ENCODE data around the gene CASP1. TPM values are rescaled to one million over a fixed set of nuclear protein-coding genes. Genes with fewer than 3 reads are reported as not detected.
A peak's percentile ranks its signal among the peaks of the same experiment; 100 is the strongest.
"Not testable (repeated sequence)": the region's sequence is repeated elsewhere in the genome, so short reads cannot be mapped to it uniquely, and the experiment has no call there.

The CASP1 gene
- polyA plus RNA-seq, 3 donors = 210 to 460 (median 433) TPM

- no peak overlapping the region for H2AFZ ChIP-seq (ENCODE audit: insufficient read depth, low read depth, low read length, poor library complexity, severe bottlenecking)
- H3K27ac Mint-ChIP-seq = peak overlapping the region in 1 of 7 donors; percentile 37
- H3K27ac ChIP-seq (ENCODE audit: low read depth in 1 of 2, low read length in 2 of 2) = no peak overlapping the region
- no peak overlapping the region for H3K4me3 Mint-ChIP-seq
- H3K79me2 ChIP-seq (ENCODE audit: insufficient read depth, low read length) = no peaks in the 10 kb centered on the region
- H3K36me3 Mint-ChIP-seq = no peaks in the 10 kb centered on the region
- no peak overlapping the region for H3K4me2 ChIP-seq (replicated peaks; ENCODE audit: extremely low read depth, low read length, poor library complexity, severe bottlenecking)
- H3K4me1 Mint-ChIP-seq = peaks cover 40% of the 10 kb centered on the region
- no peaks in the 10 kb centered on the region for H3K9me3 Mint-ChIP-seq
- no peaks in the 10 kb centered on the region for H3K27me3 ChIP-seq (ENCODE audit: control insufficient read depth in 2 of 2, insufficient read depth in 2 of 2, low read length in 2 of 2)
- peaks cover 26 to 28% of the 10 kb centered on the region in 2 donors for H3K4me1 ChIP-seq (ENCODE audit: control insufficient read depth in 1 of 2, insufficient read depth in 2 of 2, low read length in 2 of 2)
- H3K27me3 Mint-ChIP-seq (ENCODE audit: low read depth in 3 of 3) = no peaks in the 10 kb centered on the region
- no peak overlapping the region for H3K9ac ChIP-seq (ENCODE audit: insufficient read depth, low read length, poor library complexity, severe bottlenecking)
- no peak for DNase-seq
- H4K20me1 ChIP-seq (ENCODE audit: insufficient read depth, low read length) = no peaks in the 10 kb centered on the region
- no peak overlapping the region for H3K4me3 ChIP-seq (replicated peaks in 1 of 3; ENCODE audit: low read depth in 2 of 3, low read length in 3 of 3)
- intact Hi-C loops (cut with micrococcal nuclease) = no loop called here
- no peaks in the 10 kb centered on the region for H3K36me3 ChIP-seq (replicated peaks in 1 of 2; ENCODE audit: control insufficient read depth in 1 of 2, insufficient read depth in 2 of 2, low read length in 2 of 2)
- TF ChIP-seq CTCF (IDR thresholded peaks at IDR 0.05) = no peak
- 100% methylated on average over 1 of the region's 2 CpGs for WGBS (ENCODE audit: insufficient coverage)
- H3K9me3 ChIP-seq (replicated peaks in 1 of 2; ENCODE audit: control insufficient read depth in 1 of 2, insufficient read depth in 1 of 2, low read length in 2 of 2) = no peaks in the 10 kb centered on the region
Measured at GRCh38 chr11:105074166-105074530, 39.2 kb upstream of the CASP1 start.

GRCh38 chr11:105073456-105074165, 38.7 kb upstream of the CASP1 start:
- Histone ChIP-seq H3K4me1 (ENCODE audit: control insufficient read depth in 1 of 2, insufficient read depth in 2 of 2, low read length in 2 of 2) (peaks cover 26 to 28% of the 10 kb centered on the region in 2 donors), H2AFZ (ENCODE audit: insufficient read depth, low read depth, low read length, poor library complexity, severe bottlenecking) (no peak overlapping the region), H4K20me1 (ENCODE audit: insufficient read depth, low read length) (no peaks in the 10 kb centered on the region), H3K9ac (ENCODE audit: insufficient read depth, low read length, poor library complexity, severe bottlenecking) (no peak overlapping the region), H3K9me3 (replicated peaks in 1 of 2; ENCODE audit: control insufficient read depth in 1 of 2, insufficient read depth in 1 of 2, low read length in 2 of 2) (no peaks in the 10 kb centered on the region), H3K4me2 (replicated peaks; ENCODE audit: extremely low read depth, low read length, poor library complexity, severe bottlenecking) (no peak overlapping the region), H3K79me2 (ENCODE audit: insufficient read depth, low read length) (no peaks in the 10 kb centered on the region), H3K27me3 (ENCODE audit: control insufficient read depth in 2 of 2, insufficient read depth in 2 of 2, low read length in 2 of 2) (no peaks in the 10 kb centered on the region), H3K4me3 (replicated peaks in 1 of 3; ENCODE audit: low read depth in 2 of 3, low read length in 3 of 3) (no peak overlapping the region), H3K36me3 (replicated peaks in 1 of 2; ENCODE audit: control insufficient read depth in 1 of 2, insufficient read depth in 2 of 2, low read length in 2 of 2) (no peaks in the 10 kb centered on the region), H3K27ac (ENCODE audit: low read depth in 1 of 2, low read length in 2 of 2) (no peak overlapping the region)
- no peaks in the 10 kb centered on the region for H3K27me3 Mint-ChIP-seq (ENCODE audit: low read depth in 3 of 3)
- H3K4me1 Mint-ChIP-seq = peaks cover 37% of the 10 kb centered on the region
- H3K4me3 Mint-ChIP-seq = no peak overlapping the region
- H3K36me3 Mint-ChIP-seq = no peaks in the 10 kb centered on the region
- no peak for DNase-seq
- peak overlapping the region in 1 of 7 donors; percentile 40 for H3K27ac Mint-ChIP-seq
- WGBS (ENCODE audit: insufficient coverage) = no CpG with 5 or more reads among the region's 1 CpG
- no peak for TF ChIP-seq CTCF (IDR thresholded peaks at IDR 0.05)
- no peaks in the 10 kb centered on the region for H3K9me3 Mint-ChIP-seq
- intact Hi-C loops (cut with micrococcal nuclease) = no loop called here

- H3K27me3 ChIP-seq (ENCODE audit: control insufficient read depth in 2 of 2, insufficient read depth in 2 of 2, low read length in 2 of 2); H2AFZ ChIP-seq (ENCODE audit: insufficient read depth, low read depth, low read length, poor library complexity, severe bottlenecking); H3K9me3 ChIP-seq (replicated peaks in 1 of 2; ENCODE audit: control insufficient read depth in 1 of 2, insufficient read depth in 1 of 2, low read length in 2 of 2); H3K4me3 ChIP-seq (replicated peaks in 1 of 3; ENCODE audit: low read depth in 2 of 3, low read length in 3 of 3); H3K4me3 Mint-ChIP-seq; intact Hi-C loops (cut with micrococcal nuclease); H3K36me3 Mint-ChIP-seq; H3K9ac ChIP-seq (ENCODE audit: insufficient read depth, low read length, poor library complexity, severe bottlenecking); H3K27me3 Mint-ChIP-seq (ENCODE audit: low read depth in 3 of 3); H3K36me3 ChIP-seq (replicated peaks in 1 of 2; ENCODE audit: control insufficient read depth in 1 of 2, insufficient read depth in 2 of 2, low read length in 2 of 2); H4K20me1 ChIP-seq (ENCODE audit: insufficient read depth, low read length); H3K4me2 ChIP-seq (replicated peaks; ENCODE audit: extremely low read depth, low read length, poor library complexity, severe bottlenecking); DNase-seq; H3K9me3 Mint-ChIP-seq; H3K27ac Mint-ChIP-seq; H3K79me2 ChIP-seq (ENCODE audit: insufficient read depth, low read length): not testable (repeated sequence)
- WGBS (ENCODE audit: insufficient coverage) = no CpG with 5 or more reads among the region's 2 CpGs
- Histone ChIP-seq H3K27ac (ENCODE audit: low read depth in 1 of 2, low read length in 2 of 2) (peak overlapping the region in 1 of 2 donors; percentile 66), H3K4me1 (ENCODE audit: control insufficient read depth in 1 of 2, insufficient read depth in 2 of 2, low read length in 2 of 2) (peaks cover 26 to 28% of the 10 kb centered on the region in 2 donors)
- H3K4me1 Mint-ChIP-seq = peaks cover 24% of the 10 kb centered on the region
Measured at GRCh38 chr11:105072080-105072479, 37.1 kb upstream of the CASP1 start.
